GM19324 (cell line): ENCODE results near the gene ARHGEF12.

Source experiments
- ATAC-seq: cut with Tn5 transposase; IDR thresholded peaks from one replicate; pipeline ENCODE4 v1.9.1; 2021; ENCODE audit warnings: mild to moderate bottlenecking, moderate library complexity; ENCODE audit not compliant: unreplicated experiment, low FRiP score

The ARHGEF12 gene

DNA sequence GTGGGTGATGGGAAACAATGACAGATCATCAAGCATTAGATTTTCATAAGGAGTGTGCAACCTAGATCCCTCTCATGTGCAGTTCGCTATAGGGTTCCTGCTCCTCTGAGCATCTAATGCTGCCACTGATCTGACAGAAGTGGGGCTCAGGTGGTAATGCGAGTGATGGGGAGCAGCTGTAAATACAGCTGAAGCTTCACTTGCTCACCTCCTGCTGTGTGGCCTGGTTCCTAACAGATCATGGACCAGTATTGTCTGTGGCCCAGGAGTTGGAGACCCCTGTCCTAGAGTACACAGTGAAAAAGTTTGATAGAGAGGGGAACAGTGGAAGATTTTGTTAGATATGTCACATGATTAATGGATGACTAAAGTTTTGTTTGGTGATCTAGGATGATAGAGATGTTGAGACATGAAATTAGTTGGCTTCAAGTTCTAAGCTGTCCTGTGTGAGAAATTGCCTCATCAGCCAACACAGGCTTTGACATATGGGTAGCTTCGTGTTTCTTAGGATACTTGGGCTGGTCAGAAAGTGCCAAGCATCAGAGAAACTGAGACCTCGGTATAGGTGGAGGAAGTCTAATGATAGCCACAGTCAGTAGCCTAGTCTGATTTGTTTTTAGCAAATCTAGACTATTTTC lies 47.4 kb downstream of the ARHGEF12 start:
- no peak for ATAC-seq

DNA sequence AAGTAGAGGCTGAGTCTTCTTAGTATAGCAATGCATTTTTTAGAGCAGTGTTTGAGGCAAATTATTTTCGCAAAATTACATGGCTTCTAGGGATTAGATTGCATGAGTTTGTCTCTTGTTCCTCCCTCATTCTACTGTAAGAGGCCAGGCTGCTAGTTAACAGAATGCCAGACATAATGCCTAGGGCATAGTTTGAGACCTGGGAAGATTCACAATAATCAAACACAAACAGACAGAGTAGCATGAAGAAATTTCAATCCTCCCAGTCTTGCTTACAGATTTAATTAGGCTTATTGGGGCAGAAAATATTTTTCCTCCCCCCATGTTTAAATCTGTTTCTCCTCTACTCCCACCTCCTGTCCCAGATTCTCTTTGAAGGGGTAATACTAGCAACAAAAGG lies 48.3 kb downstream of the ARHGEF12 start:
- ATAC-seq: no peak

DNA sequence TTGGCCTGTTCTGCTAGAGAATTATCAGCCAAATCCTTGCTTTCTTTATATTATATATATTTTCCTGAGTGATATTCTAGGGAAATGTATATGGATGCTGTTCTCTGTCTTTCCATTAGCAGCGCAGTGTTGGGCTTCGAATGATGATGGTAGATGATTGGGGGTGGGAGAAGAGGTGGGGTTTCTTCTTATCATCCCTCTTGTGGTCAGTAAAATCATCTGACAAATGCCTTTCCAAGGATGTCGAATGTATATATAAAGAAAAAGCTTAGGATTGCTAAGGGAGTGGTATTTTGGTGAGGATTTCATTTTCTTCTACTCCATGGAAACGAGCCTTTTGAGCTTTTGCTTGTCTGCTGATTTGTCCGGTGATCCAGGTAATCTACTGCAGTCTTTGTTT lies 48.9 kb downstream of the ARHGEF12 start:
- ATAC-seq: no peak

DNA sequence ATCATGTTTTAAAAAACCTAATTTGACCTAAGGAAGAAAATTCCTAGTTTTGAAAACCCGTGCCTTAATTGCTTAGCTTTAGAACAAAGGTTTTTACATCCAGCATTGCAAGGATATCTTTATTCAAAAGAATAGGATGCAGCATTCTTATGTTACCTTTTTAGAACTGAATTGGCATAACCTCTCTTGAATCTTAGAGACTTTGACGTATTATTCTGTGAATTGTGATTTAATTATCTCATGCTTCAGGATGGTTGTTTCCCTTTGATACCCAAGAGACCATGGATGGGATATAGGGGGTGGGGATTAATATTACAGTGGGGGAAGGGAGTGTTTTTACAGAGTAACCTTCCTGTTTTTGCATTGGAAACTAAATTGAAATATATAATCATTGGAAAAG lies 49.4 kb downstream of the ARHGEF12 start:
- ATAC-seq: no peak

DNA sequence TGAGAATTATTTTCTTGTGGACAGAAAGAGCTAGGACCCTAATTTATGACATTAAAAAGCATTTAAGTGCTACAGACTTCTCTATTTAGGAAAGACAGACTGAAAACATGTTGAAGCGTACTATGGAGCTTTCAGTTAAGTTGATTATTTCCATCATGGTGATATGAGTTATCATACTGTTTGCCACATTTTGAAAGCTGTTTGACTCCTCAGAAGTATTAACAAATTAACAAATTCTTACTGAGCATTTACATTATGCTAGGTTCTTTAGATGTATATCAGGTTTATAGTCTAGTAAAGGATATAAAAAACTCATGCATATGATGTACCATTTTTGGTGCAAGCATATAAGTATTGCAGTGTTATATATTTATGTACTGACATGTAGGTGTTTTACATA lies 50.1 kb downstream of the ARHGEF12 start:
- ATAC-seq: no peak

DNA sequence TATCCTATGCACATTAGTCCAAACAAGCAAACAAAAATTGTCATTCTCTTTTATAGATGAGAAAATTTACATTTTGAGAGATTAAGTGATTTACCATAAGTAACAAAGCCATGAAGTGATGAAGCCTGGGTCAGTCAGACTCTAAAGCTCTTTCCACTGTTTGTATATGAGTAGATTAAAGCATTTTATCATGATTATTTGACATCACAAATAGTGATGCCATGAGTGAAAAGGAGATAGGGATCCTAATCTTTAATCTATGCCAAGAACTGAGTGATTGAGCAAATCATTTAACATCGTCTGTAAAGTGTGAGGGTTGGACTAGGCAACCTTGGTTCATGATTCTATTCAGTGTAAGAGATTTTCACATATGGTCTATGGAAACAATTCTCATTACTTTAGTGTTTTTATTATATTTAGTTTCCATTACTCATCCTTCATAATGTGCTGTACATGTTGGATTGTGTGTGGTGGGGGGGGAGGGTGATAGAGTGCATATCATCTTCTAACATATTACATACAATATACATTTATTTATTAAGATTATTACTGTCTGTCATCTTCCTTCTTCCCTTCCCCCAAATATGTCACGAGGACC lies 50.7 kb downstream of the ARHGEF12 start:
- ATAC-seq: no peak

DNA sequence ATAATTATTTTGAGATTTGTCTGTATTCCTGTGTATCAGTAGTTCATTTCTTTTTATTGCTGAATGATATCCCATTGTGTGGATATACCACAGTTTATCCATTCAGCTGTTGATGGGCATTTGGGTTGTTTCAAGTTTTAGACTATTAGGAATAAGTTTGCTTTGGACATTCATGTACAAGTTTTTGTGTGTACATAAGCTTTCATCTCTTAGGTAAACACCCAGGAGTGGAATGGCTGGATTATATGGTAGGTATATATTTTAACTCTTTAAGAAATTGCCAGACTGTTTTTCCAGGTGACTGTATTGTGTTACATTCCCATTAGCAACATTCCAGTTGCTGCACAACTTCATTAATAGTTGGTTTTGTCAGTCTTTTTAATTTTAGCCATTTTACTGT lies 52.0 kb downstream of the ARHGEF12 start:
- ATAC-seq: no peak

DNA sequence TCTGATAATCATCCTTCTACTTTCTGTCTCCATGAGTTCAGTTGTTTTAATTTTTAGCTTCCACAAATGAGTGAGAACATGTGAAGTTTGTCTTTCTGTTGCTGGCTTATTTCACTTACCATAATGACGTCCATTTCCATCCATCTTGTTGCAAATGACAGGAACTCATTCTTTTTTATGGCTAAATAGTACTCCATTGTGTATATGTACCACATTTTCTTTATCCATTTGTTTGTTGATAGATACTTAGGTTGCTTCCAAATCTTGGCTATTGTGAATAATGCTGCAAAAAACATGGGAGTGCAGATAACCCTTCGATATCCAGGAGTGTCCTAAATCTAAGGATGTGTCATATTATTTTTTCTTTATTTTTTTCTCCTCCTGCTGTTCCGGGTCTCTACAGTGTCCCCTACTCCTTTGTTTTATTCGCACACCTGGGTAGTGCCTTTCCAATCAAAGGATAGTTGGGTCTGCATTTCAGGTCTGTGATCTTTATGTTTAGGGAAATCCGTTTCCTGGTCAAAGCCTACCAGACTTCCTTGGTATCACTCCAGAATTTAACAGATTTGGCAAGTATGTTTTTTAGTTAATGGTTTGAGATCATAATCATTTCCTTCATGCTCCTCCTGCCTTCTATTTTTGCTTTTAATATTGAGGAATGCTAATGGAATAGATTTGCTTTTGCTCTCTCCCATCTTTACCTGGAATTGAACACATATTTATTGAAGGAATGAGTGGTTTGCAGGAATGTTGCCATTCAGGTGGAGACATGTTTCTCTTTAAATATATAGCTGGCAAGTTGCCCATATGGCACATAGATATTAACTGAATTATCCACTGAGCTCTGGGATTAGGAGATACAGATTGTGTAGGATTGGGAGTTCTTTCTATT lies 53.7 kb downstream of the ARHGEF12 start:
- no peak for ATAC-seq

DNA sequence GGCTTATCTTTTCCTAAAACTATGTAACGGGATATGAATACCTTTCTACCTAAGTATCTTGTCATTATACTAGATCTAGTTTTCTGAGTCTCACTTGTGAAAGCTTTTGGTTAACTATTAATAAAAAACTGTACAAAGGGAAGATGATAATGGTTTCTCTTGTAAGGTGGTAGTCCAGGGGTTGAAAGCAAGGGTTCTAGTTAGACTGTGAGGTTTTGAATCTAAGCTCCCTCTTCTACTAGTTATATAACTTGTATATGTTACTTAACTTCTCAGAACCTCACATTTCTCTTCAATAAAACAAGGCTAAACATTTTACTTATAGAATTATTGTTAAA lies 54.3 kb downstream of the ARHGEF12 start:
- ATAC-seq: no peak

DNA sequence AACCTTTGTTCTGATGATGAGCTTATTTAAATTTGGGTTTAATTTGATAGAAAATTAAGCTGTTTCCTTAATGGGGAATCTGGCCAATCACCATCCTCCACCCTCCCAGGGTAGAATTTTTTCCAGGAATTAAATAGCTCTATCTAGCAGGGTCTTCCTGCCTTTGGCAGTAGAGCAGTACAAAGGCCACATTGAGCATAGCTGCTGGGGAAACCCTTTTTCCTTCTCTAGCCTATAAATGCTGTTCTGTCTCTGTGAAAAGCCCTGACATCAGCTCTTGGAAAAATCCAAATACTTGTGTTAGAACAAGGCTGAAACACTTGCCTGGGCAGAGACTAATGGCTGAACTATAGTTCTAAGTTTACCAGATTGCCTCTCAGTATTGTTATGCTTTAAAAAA lies 55.1 kb downstream of the ARHGEF12 start:
- no peak for ATAC-seq

DNA sequence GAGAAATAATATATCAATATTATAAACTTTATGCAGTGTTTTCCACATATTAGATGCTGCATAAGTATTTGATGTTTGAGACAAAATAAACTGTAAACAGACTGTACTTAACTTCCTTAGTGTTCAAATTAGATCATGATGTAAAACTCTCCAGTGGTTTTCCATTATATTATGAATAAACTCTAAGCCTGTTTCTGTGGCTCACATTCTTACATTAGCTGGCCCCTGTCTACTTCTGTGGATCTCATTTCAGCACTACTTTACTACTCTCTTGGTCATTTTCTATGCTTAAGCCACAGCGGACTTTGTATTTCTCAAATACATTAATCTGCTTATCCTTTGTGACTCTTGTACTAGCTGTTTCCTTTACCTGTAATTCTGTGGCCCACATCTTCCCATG lies 55.6 kb downstream of the ARHGEF12 start:
- no peak for ATAC-seq

DNA sequence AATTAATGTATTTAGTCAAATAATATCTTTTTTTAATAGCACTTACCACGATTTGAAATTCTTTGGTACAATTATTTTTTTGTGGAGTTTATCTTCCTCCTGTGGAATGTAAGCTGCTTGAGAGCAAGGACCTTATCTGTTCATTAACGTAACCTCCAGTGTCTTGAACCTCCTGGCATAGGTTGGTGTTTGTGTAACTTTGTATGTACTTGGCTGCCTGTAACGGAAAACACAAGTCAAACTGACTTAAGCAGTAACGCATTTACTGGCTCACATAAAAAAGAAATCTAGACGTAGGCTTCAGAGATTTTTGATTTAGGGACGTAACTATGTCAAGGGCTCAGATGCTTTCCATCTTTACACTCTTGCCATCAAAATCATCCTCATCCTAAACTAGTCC lies 56.1 kb downstream of the ARHGEF12 start:
- no peak for ATAC-seq

DNA sequence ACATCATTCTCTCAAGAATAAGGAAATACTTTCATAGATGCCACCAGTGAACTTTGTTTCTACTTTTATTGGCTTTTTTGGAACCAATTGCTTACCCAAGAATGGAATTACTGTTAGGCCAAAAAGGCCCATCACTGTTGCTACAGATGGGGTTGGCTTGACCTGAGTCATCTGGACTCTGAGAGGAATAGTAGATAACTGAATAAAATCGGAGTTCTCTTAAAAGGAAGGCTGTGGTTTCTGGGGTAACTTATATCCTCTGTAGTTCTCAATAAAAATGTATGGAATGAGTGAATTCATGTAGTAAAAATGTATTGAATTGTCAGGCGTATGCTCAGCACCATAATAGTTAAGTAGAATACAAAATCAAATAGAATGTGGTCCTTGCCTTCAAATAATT lies 56.6 kb downstream of the ARHGEF12 start:
- no peak for ATAC-seq

DNA sequence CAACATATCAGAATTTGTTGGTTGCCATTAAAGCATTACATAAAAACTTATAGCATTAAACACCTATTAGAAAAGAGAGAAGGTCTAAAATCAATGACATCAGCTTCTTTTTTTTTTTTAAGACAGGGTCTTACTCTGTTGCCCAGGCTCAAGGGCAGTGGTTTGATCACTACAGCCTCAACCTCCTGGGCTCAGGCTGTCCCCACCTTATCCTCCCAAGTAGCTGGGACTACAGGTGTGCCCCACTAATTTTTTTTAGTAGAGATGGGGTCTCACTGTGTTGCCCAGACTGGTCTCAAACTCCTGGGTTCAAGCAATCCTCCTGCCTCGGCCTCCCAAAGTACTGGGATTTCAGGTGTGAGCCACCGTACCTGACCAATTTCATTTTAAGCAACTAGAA lies 57.9 kb downstream of the ARHGEF12 start:
- no peak for ATAC-seq

DNA sequence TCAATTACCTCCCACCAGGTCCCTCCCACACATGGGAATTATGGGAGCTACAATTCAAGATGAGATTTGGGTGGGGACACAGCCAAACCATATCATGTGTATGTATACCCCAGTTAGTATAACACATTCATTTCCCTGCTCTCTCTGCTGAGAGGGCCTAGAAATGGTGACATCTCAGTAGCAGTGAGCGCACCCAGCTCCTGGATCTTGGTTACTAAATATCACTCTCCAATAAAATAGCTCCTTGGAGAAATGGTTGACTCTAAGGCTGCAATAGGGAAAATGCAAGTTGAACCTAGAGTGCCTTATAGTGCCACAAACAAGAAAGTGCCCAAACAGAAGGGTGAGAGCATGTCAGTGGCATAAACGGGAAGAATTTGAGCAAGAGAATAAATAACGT lies 59.6 kb downstream of the ARHGEF12 start:
- ATAC-seq: no peak

DNA sequence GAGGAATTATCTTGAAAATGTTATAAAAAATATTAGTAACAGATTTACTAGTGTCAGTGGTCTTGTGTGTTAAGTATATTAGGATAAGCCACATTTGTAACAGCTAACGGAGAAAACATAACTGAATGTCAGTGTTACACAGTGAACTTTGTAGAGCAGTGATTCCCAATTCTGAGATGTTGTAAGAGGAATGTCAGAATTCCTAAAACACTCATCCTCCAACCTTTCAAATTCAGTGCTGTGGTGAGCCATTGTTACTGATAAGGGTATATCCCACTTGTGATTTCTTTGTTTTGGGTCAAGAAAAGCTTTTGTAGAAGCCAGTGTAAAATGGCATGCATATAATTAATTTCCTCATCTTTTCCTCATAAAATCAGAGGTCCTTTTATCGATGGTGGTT lies 61.9 kb downstream of the ARHGEF12 start:
- no peak for ATAC-seq

DNA sequence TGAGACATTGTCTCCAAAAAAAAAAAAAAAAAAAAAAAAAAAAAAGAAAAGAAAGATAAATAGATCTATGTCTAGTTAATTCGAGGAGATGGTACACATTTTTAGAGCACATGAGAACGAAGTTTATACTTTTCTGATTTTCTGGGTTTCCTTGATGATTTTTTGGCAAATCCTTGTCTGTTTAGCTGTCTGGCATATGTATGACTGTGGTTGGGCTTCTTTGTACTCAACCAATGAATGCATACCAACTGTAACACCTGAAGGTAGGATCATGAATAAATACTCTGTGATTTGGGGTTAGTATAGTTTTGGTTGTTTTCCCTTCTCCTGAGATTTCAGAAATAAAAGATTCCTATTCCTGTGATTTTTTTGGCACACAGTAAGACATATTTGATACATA lies 63.1 kb downstream of the ARHGEF12 start:
- ATAC-seq: no peak

DNA sequence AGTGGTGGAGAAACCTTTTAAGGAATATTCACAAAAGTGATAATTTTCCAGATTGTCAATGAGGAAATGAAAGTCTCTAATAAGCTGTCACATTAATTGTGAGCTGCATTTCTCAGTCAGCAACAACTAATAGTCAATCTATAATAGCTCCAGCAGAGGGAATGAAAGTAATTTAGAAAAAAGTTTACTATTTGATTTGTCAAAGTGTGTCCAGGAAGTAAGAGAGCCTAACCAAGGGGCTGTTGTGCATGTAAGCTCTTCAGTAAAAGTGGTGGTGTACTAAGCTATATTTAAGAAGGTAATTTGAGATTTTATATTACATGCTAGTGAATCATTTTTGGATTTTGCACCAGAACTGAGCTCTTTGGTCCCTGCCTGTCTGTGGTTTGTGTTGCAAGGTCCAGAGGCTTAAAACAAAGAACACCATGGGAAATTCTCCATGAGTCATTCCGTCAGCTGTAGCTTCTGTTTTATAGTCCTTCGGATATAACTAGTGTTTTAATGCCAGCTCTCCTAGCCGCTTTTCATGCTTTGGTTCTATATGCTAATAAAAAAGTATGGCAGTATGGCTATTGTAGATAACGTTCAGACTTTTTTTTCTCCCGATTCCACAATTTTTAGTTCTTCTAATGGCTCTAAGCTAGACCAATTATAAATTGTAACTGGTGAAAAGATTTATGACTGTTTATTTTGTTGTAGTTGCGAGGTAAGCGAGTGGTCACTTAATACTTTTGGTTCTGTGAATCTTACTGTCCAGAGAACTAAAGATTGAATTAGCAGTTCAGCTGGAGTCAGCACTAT lies 64.6 kb downstream of the ARHGEF12 start:
- ATAC-seq: no peak

DNA sequence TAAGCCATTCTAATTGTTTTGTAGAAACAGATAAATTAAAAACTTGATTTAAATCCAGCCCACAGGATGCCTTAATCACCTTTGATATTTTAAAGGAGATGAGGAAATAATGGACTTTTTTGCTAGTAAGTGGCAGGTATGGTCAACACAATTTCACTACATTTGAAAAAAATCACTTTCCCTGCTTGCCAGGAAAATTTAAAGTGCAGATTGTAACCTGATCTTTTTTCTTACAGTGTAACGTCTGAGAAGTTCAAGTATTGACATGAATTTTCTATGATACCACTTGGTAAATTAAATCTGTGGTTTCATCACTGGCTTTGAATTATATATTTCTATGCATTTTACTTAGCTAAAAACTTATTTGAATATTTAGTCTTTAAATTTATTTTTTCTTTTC lies 65.3 kb downstream of the ARHGEF12 start:
- no peak for ATAC-seq

DNA sequence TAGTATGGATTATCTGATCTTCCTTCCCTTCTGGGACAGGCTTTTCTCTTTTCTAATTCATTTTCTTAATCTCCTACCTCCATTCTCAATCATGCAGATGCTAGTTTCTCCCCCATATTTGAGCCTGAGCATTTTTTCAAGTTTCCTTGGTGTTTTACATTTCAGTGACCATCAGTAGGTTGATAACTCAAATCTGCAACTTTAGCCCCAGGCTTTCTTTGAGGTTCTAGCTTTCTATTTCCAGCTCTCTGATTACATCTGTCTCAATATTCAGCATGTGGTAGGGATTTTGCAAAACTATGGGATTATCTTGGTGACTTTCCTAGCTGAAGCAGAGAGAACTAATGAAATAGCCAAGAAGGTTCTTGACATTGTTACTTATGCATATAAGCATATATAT lies 67.8 kb downstream of the ARHGEF12 start:
- no peak for ATAC-seq

DNA sequence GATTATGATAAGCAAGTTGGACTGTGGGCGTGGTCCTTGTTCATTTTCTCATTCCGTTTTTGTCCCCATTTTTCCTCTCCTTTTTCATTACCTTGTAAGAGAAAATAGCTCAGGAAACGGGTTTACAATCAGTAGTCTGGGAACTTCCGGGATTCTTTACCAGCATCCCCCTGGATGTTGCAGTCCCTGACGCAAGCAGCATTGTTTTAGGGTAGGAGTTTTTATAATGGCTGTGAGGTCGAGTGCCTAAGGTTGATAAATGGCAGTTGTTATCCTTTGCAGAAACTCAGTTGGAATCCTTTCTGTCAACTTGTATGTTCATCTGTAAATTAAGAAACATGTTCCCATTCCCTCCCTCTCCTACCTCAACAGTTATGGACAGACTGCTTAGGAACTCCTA lies 68.3 kb downstream of the ARHGEF12 start:
- no peak for ATAC-seq
